ENCODE data around the gene IMMP2L. TPM values are rescaled to one million over a fixed set of nuclear protein-coding genes. Genes with fewer than 3 reads are reported as not detected.

The IMMP2L gene
- polyA plus RNA-seq, 1 experiment = 5.8 TPM

GRCh38 chr7:110813986-110814385 is 748.3 kb downstream of the IMMP2L start:
- Histone ChIP-seq H3K27me3 (ENCODE audit: control insufficient read depth, insufficient read depth, low read length) (no peaks in the 10 kb centered on the region), H3K36me3 (ENCODE audit: control insufficient read depth, insufficient read depth, low read length) (no peaks in the 10 kb centered on the region), H3K4me3 (ENCODE audit: low read depth, low read length) (no peak overlapping the region)
- ChIA-PET POLR2A (no interaction called here), CTCF (no interaction called here)
- TF ChIP-seq CTCF (IDR thresholded peaks at IDR 0.05; ENCODE audit: insufficient read depth, low read depth, low read length) = no peak
- no peak for DNase-seq (ENCODE audit: low read depth)

DNA sequence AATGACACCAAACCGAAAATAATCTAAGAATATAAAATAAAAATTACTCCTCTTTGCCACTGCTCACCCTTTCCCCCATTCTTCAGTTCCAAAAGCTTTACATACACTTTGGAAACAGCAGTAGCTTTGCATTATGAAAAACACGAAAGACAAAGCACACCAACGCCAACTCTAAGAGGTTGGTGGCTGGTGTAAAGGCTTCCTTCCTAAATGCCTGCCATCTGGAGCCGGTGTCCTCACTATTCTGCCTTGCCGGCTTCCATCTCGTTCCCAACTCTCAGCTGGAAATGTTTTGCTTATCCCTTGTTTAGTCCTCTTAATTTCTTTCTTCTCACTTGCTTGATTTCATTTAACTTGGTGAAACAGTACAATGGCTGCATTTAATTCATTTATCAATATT is 752.5 kb downstream of the IMMP2L start:
- Histone ChIP-seq H3K36me3 (ENCODE audit: control insufficient read depth, insufficient read depth, low read length) (no peaks in the 10 kb centered on the region), H3K27me3 (ENCODE audit: control insufficient read depth, insufficient read depth, low read length) (no peaks in the 10 kb centered on the region), H3K4me3 (ENCODE audit: low read depth, low read length) (no peak overlapping the region)
- TF ChIP-seq CTCF (IDR thresholded peaks at IDR 0.05; ENCODE audit: insufficient read depth, low read depth, low read length) = no peak
- DNase-seq (ENCODE audit: low read depth) = no peak
- POLR2A ChIA-PET = no interaction called here
- CTCF ChIA-PET = interaction anchor here (0.8 kb wide), 1 partner anchor 289 kb away, joined by 3 read pairs; no protein-coding TSS in a partner anchor

GRCh38 chr7:110808361-110808760 is 753.9 kb downstream of the IMMP2L start:
- H3K27me3 ChIP-seq (ENCODE audit: control insufficient read depth, insufficient read depth, low read length) = no peaks in the 10 kb centered on the region
- no peak for TF ChIP-seq CTCF (IDR thresholded peaks at IDR 0.05; ENCODE audit: insufficient read depth, low read depth, low read length)
- ChIA-PET POLR2A (no interaction called here), CTCF (no interaction called here)
- no peak for DNase-seq (ENCODE audit: low read depth)
- no peak overlapping the region for H3K4me3 ChIP-seq (ENCODE audit: low read depth, low read length)
- H3K36me3 ChIP-seq (ENCODE audit: control insufficient read depth, insufficient read depth, low read length) = no peaks in the 10 kb centered on the region

- H3K4me3 ChIP-seq (ENCODE audit: low read depth, low read length) = no peak overlapping the region
- no peaks in the 10 kb centered on the region for H3K27me3 ChIP-seq (ENCODE audit: control insufficient read depth, insufficient read depth, low read length)
- CTCF ChIA-PET = no interaction called here
- no peak for DNase-seq (ENCODE audit: low read depth)
- POLR2A ChIA-PET = no interaction called here
- TF ChIP-seq CTCF (IDR thresholded peaks at IDR 0.05; ENCODE audit: insufficient read depth, low read depth, low read length) = no peak
- H3K36me3 ChIP-seq (ENCODE audit: control insufficient read depth, insufficient read depth, low read length) = no peaks in the 10 kb centered on the region
Observed at GRCh38 chr7:110804501-110804900, 757.8 kb downstream of the IMMP2L start.

DNA sequence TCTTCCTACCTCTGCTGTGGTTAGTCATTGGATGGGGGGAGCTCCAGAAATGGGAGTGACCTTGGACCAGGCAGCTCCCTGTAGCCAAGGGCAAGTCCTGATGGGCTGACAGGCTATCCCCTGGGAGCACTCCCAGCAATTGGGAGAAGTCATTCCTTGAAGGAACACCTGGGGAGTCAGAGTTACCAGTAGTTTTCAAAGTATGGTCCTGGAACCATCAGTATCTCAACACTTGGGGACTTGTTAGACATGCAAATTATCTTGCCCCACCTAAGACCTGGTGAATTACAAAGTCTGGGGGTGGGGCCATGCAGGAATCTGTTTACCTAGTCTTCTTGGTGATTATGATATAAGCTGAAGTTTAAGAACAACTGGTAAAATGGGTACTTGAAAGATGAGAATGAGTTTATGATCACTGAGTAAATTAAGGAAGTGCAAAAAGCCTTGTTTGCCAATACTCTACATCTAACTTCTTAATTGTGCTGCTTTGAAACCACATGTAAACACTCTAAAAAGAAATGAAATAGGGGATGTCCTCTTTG is 758.6 kb downstream of the IMMP2L start:
- ChIA-PET POLR2A (no interaction called here), CTCF (no interaction called here)
- no peak for DNase-seq (ENCODE audit: low read depth)
- Histone ChIP-seq H3K36me3 (ENCODE audit: control insufficient read depth, insufficient read depth, low read length) (no peaks in the 10 kb centered on the region), H3K27me3 (ENCODE audit: control insufficient read depth, insufficient read depth, low read length) (no peaks in the 10 kb centered on the region), H3K4me3 (ENCODE audit: low read depth, low read length) (no peak overlapping the region)
- TF ChIP-seq CTCF (IDR thresholded peaks at IDR 0.05; ENCODE audit: insufficient read depth, low read depth, low read length) = no peak
